Mucosa of gallbladder (tissue), 1 donor: Measurements from ENCODE around the gene CTSF. TPM values are rescaled to one million over a fixed set of nuclear protein-coding genes. Genes with fewer than 3 reads are reported as not detected.
"Not testable (repeated sequence)": the region's sequence is repeated elsewhere in the genome, so short reads cannot be mapped to it uniquely, and the experiment has no call there.

ENCODE experiments used
- DNase-seq: peaks from one replicate; pipeline ENCODE4 v3.0.0-alpha.2; 2020; ENCODE audit warnings: low spot score
- total RNA-seq: library from RNA; stranded (reverse); gene quantifications from one replicate; pipeline ENCODE4 v1.2.1, GENCODE V29; 2021
- donor health status: DM: no; HTN: no; CAD: no.

Gene CTSF
- total RNA-seq, 1 donor from 2014 or later = 87.4 TPM

DNA sequence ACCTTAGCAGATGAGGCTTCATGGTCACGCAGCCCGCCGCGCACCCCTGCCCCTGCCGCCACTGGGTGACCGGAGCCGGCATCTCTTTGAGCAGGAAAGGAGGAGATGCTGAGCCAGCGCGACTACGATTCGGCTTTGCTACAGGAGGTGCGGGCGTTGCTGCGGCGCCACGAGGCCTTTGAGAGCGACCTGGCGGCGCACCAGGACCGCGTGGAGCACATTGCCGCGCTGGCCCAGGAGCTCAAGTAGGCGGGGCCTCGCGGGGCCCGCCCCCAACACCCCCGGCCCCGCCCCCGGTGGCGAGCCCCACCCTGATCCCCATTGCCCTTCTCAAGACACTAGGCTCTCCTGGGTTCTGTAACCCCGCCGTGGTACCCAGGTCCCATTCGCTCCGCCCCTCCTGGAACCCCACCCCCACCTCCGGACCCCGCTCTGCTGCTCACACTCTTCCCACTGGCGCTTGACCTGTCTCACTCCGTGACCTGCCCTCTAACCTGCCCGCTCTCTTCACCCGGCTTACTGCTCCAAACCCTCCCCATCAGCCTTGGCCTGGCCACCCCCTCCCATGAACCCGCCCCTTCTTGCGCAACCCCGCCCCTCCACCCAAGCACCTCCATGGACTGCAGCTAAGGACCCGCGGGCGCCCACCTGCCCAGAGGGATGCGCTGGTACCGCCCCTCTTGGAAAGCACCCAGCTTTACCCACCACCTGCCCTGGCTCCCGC lies 9.1 kb downstream of the CTSF start:
- DNase-seq = no peak

DNA sequence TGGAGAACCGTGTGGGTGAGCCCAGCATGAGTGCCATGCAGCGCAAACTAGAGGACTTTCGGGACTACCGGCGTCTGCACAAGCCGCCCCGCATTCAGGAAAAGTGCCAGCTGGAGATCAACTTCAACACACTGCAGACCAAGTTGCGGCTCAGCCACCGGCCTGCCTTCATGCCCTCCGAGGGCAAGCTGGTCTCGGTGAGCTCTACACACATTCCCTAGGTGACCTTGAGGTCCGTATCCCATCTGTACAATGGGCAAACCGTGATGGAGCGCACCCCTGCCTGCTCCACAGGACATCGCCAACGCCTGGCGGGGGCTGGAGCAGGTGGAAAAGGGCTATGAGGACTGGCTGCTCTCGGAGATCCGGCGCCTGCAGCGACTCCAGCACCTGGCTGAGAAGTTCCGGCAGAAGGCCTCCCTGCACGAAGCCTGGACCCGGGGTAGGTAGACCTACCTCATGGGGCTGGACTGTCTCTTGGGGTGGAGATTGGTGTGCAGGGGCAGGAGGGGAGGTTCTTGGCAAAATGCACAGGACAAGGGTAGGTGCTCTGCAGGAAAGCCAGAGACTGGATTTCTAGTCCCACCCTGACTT lies 10.6 kb downstream of the CTSF start:
- DNase-seq = no peak

DNA sequence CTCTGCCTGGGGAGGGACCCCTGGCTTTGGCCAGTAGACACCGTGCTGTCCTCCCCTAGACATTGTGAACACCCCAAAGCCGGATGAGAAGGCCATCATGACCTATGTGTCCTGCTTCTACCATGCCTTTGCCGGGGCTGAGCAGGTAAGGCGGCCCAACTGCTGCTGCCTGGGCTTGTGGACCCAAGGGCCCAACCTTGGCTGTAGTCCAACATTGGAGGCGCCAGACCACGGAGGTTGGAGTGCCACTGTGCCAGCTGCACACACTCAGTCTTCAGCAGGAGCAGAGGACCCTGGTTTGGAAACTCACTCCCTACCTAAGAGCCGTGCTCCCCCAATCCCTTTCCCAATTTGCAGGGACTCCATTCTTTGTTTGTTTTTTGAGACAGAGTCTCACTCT lies 12.3 kb downstream of the CTSF start:
- DNase-seq = no peak

DNA sequence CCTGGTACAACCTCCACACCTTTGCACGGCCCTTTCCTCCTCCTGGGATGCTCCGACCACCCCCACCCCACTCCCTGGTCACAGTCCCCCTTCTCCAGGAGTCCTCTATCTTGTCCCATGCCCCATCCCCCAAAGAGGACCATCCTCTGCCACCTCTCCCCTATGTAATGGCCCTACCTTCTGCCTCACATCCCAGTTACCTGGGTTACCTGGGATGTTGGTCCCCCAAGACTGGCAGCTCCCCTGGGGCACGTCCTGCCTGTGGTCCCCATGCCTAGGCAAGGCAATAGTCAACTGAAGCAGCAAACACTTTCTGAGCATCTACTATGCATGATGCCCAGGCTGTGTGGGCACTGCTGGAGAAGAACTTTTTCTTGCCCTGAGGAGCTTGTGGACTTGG lies 13.0 kb downstream of the CTSF start:
- DNase-seq = no peak

DNA sequence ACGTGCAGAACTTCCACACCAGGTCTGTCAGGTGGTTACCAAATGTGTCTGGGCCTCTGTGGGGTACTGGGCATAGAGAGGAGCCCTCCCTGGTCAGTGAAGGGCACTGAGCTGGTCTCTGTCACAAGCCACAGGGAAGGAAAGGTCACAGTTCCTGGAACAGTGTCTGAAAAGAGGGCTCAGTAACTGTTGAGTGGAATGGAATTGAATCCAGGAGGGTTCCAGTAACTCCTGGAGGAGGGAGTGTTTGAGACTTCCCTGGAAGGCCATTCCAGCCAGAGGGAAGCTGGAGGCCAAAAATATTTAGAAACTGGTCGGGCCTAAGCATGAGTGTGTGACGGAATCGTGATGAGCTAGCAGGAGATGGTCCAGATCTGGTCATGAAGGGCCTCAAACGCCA lies 13.8 kb downstream of the CTSF start:
- no peak for DNase-seq

DNA sequence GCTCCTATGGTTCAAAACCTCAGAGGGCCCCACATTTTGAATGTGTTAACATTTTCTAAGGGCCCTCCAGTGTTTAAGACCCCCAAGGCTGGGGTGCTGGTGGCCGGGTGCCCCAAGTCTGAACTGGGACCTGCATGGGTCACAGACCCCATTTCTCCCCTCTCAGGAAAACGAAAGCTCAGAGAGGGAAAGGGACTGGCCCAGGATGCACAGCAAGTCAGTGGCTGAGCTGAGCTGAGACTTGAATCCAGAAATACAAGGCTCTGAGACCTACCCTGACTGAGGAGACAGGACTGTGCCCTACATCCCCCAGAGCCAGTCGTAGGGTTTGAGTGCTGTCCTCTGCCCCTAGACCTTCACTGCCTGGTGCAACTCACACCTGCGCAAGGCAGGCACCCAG lies 17.5 kb downstream of the CTSF start:
- DNase-seq = no peak

DNA sequence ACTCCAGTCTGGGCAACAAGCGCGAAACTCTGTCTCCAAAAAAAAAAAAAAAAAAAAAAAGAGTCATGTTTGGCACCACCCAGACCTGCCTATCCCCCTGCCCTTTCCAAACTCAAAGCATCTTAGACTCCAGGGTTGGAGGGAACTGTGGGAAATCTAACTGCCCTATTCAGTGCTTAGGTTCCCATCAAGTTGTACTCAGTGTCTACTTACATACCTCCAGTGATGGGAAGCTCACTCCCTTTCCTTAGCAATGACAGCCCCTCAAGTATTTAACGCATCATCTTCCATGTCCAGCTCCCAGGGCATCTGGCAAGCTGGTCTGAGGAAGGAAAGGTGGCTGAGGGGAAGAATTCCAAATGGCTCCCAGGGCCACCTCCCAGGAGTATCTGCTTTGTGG lies 18.7 kb downstream of the CTSF start:
- no peak for DNase-seq

DNA sequence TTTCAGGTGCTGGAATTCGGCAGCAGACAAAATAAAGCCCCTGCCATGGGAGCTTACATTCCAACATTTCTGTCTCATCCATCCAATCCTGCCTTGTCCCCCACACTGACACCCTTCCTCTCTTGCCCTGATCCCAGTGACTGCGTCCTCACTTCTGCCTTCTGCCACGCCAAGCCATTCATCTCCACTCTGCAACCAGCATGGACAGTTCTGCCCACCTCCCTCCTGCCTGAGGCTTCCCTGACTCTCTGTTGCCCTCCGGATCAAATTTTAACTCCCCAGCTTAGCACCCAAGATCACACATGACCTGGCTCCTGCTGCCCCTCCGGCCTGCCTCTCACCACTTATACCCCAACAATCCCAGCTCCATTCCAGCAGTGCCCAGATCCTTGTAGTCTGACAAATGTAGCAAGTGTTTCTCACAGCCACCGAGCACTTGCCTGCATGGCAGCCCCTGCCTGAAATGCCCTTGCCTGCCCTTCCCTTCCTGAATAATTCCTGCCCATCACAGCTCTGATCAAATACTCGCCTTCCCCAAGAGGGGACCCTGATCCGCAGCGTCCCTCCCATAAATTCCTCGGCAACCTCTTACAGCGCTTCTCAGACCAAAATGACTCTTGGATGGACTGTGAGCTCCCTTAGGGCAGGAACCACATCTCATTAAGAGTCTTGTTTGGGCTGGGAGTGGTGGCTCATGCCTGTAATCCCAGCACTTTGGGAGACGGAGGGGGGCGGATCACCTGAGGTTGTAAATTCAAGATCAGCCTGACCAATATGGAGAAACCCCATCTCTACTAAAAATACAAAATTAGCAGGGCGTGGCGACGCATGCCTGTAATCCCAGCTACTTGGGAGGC lies 19.4 kb downstream of the CTSF start:
- DNase-seq = no peak

DNA sequence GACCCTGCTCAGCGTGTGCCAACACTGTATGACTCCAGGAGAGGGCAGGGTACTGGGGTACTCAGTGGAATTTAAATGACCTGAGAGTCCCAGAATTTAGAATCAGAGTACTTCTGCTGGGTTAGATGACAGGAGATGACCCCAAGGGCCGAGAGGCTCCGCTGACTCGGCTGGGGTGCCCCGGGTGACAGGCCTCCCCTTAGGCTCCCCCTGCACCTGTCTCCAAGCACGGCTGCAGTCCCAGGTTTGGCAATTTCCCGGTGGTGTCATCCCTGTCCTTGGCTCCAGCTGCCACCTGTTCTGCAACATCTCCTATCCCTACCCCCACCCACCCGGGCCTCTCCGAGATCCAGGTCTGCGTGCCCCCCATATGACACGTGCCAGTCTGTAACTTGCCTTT lies 20.4 kb downstream of the CTSF start:
- no peak for DNase-seq

DNA sequence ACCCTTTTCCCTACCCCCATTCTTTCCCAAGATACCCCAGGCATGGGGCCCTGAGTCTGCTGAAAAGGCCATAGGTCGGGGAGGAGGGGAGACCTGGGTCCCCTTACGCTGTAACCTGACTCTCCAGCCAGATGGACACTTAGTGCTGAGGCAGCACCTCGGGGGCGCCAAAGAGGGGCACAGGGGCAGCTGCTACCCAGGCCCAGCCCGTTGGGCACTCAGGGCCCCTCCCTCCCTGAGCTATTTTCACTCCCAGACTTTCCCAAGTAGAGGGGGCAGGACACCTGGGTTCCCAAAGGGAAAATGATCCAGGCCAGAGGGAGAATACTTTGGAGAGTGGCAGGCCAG lies 20.8 kb downstream of the CTSF start:
- no peak for DNase-seq

DNA sequence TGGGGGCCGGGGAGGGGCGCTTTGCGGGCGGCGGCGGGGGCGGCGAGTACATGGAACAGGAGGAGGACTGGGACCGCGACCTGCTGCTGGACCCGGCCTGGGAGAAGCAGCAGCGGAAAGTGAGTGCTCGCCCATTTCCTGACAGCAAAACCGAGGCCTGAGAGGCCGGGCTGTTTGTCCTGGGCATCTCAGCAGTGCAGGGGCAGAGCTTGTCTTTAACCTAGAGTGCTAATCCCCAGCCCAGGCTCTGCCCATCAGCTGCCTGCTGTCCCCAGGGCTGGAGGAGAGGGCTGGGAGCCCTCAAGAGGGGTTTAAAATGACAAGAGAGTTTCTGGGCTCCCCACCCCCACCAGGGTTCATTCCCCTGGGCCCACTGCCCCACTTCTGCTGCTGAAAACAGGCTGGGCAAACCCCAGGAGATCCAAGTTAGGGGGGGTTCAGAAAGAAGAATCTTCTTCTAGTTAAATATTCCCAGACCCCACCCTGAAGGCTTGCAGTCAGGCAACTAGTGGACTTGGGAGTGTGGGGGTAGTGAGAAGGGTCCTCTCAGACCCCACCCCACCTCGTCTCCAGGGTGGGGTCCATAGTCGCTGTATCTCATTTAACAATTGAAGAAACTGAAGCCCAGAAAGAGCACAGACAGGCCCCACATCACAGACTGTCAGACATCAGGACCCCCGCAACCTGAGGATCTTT lies 21.3 kb downstream of the CTSF start:
- no peak for DNase-seq

DNA sequence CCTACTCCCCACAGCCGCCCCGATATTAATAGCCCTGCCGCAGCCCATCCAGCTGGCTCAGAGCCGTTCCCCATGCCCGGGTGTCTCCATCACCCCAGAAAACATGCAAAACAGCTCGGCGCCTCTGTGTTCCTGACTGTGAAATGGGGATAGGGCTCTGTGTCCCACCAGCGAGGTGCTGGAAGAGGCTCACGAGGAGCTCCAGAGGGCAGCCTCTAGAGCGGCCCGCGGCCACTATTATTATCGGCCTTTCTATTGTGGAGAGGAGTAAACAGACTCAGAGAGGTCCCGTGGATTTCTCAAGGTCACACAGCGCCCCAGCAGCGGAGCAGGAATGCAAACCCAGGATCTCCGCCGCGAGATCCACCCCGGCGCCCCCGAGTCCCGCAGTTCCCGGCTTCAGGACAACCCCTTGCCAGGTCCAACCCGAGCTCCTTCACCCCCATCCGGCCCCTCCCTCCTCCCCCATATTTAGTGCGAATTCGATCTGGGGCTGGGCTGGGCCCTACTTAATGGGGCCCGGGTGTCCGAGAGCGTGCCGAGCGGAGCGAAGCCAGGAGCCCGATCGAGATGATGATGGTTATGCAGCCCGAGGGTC lies 21.9 kb downstream of the CTSF start, which contains the start of gene ACTN3:
ACTN3 (plus strand) TSS at position 536 of the 598 bp plus-strand sequence; CDS start at position 571, 35 bp downstream.
- DNase-seq = peak; percentile 22

DNA sequence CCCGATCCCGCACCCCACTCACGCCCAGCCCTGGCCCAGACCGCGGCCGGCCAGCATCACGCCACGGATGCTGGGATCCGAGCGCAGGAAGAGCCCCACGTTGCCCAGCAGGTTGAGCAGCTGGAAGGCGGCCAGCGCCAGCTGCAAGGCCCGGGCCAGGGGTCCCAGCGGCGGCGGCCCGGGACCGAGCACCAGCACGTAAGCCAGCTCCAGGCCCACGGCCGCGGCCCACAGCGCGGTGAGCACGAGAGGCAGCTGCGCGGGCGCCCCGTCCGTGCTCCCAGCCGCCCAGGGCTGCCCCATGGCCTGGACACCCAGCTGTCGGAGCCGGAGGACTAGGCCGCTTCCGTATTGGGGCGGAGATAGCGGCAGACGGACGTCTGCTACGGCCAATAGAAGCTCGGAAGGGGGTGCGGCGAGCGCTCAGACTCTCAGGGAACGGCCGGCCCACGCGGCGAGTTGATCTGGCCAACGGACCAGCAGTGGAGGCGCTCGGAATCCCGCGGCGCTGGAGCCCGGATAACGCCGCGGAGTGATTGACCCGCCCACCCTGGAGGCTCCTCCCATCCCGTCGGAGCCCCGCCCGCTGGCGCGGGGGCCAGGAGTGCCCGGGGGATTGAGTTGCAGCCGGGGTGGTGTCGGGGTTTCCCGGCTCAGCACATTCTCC lies 22.6 kb downstream of the CTSF start, which contains the start of gene ZDHHC24:
ZDHHC24 (minus strand) TSS at position 348 of the 667 bp plus-strand sequence; CDS start at position 303, 45 bp downstream.
- DNase-seq = peak; percentile 97

DNA sequence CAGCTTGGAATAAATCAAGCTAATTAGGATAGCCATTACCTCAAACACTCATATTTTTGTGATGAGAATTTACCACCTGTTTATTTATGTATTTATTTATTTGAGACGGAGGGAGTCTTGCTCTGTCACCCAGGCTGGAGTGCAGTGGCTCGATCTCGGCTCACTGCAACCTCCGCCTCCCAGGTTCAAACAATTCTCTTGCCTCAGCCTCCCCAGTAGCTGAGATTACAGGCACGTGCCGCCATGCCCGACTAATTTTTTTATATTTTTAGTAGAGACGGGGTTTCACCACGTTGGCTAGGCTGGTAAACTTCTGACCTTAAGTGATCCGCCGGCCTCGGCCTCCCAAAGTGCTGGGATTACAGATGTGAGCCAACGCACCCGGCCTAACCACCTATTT lies 23.5 kb downstream of the CTSF start:
- DNase-seq = not testable (repeated sequence)

DNA sequence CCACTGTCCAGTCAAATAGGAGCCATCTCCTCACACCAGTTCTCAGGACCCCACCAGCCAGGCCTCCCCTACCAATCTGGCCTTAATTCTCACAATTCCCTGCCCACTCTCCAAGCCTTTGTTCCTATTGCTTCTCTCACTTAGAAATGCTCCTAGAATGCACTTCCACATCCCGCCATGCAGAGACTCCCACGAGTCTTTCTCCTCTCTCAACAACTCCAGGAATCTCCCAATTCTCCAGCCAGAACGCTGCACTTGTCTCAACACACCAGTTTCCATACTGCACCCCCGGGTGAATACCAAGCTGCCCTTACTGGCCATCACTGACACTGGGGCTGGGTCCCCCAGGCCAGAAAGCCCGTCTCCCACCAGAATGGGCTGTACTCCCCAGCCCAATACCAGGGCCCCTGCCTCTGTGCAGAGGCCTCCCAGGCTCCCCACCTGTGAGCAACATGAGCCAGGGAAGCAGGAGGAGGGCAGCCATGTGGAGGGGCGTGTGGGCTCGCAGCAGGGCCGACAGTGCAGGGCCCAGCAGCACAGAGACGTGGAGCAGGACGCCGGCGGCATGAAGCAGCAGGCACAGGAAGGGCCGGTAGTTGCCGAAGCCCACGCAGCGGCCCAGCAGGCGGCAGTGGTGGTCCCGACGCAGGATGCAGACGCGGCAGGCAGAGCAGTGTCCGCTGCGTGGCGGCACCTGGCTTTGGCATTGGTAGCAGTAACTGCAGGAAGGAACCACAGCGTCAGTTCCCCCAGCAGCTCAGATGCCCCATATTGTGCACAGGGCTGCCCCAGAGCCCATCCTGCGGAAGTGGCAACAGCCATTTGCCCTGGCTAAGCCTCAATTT lies 24.9 kb downstream of the CTSF start:
- peak; percentile 45 for DNase-seq

DNA sequence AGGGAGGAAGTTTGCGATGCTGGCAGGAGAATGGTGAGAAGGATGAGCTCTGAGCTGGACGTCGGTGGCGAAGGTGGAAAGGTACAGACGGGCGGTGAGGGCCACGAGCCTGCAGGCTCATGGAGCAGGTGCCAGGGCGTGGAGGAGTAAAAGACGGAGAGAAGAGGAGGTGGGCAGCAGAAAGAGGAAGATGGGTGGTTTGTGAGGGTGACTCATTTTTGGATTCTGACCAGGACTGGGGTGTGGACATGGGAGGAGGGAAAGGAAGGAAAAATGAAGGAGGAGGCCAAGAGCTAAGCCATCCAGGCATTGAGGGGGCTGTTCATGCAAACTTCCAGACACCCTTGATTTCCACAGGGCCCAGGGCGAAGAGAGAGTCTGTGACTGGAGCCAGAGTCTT lies 26.0 kb downstream of the CTSF start:
- no peak for DNase-seq

DNA sequence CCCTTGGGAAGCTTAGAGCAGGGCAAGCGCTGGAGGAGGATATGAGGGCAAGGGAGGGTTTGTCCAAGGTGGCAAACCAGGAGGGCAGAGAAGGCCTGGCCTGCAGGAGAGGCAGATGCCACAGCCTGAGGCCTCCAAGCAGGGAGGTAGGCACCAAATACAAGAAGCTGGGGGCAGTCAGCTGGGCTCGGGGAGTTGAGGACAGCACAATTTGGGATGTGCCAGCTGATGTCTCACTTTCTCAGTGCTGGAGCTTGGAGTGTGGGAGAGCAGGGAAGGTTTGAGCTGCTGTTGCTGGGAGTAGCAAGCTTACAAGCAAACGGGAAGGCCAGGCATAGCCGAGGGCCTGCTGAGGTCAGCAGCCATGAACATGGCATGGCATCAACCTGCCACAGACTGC lies 26.5 kb downstream of the CTSF start:
- no peak for DNase-seq

DNA sequence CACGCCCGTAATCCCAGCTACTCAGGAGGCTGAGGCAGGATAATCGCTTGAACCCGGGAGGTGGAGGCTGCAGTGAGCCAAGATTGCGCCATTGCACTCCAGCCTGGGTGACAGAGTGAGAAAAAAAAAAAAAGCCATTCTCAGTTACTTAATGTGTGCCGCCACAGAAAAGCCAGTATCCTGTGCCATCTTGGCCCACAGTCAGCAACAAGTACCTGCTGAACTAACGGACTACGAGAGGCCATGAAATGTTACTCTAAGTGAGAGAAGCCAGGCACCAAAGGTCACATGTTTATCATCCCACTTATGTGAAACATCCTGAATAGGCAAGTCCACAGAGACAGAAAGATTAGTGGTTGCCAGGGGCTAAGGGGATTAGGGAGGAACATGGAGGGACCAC lies 27.8 kb downstream of the CTSF start:
- not testable (repeated sequence) for DNase-seq

DNA sequence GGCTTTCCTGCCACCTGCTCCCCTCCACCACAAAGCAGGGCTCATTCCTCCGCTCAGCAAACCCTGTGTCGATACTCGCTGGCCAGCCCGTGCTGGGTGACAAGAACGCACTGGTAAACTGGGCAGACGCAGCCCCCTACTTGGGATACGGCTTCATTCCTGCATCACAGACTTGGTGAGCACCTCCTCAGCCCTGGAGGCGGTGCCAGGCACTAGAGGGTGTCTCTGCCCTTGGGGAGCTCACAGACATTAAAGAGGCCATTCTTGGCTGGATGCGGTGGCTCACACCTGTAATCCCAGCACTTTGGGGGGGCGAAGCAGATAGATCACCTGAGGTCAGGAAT lies 28.6 kb downstream of the CTSF start:
- no peak for DNase-seq

DNA sequence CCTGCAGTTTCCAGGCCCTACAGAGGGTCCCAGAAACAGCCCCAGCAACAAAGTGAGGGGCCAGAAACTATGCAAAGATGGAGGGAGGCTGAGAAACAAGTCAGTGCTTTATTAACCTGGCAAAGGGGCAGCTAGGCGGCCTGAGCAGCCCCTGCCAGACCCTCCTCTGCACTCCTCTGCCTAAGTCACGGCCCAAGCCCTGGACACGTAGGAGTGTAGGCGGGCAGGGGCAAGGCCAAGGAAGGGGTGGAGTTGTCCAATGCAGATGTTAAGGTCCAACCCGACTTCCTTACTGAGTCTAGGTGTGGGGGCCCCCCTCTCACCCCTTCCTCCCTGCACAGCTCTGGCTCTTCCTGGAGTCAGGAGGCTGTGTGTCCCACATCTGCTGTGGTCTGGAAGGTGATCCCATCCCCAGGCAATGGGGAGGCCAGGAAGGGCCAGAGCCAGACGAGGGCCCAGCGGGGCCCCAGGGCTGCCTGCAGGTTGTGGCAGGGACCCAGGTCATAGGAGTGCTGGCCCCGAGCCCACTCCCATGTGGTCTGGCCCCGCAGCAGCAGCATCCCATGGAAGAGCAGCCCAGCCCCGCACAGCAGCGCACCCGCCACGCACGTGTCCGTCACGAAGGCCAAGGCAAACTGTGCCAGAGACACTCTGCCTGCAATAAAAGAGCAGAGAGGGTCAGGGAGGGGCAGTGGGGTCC lies 29.1 kb downstream of the CTSF start:
- DNase-seq = no peak
